HEK293T (cell line): ENCODE measurements around the gene GTF3A.

ENCODE experiments used
- ELF4 ChIP-seq: fragments of 450-650 bp; IDR thresholded peaks from 2 replicates; pipeline ENCODE4 v1.6.1; 2017; ENCODE audit warnings: antibody characterized with exemption
- FOXK2 ChIP-seq: fragments of 450-650 bp; IDR thresholded peaks from 2 replicates; pipeline ENCODE4 v1.6.1; 2016; ENCODE audit warnings: mild to moderate bottlenecking
- FOXM1 ChIP-seq: fragments of 450-650 bp; IDR thresholded peaks from 2 replicates; pipeline ENCODE4 v1.6.1; 2017; ENCODE audit warnings: mild to moderate bottlenecking, borderline replicate concordance
- PKNOX1 ChIP-seq: fragments of 450-650 bp; IDR thresholded peaks from 2 replicates; pipeline ENCODE4 v1.6.1; 2016
- SP1 ChIP-seq: fragments of 450-650 bp; IDR thresholded peaks from 2 replicates; pipeline ENCODE4 v1.6.1; 2017
- SUZ12 ChIP-seq: fragments of 450-650 bp; IDR thresholded peaks from 2 replicates; pipeline ENCODE4 v1.6.1; 2016; ENCODE audit warnings: mild to moderate bottlenecking

DNA sequence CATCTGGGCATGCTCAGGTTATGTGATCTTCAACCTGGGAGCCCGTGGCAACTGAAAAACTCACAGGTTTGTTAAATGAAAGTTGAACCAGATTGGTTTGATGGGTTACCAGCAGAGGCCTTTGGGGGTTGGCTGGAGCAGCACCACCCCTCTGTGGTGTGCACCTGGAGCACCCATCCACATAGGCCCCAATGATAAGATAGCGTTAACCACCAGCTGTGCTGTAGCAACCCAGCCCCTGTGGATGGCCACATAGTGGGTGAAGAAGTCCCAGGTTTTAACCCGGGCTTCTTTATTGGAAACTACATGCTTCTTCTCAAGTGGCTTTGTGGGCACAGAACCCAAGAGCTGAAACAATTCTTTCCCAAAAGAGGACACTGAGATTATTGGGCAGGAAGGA, 48.5 kb downstream of the GTF3A start:
- TF ChIP-seq FOXM1 = no peak
- TF ChIP-seq ELF4 = no peak
- no peak for TF ChIP-seq SP1
- no peak for TF ChIP-seq FOXK2
- TF ChIP-seq PKNOX1 = no peak
- TF ChIP-seq SUZ12 = no peak
